Activated CD4-positive, CD25-positive, alpha-beta regulatory T cell treated with anti-CD3 and anti-CD28 coated beads, Interleukin-2, amount 50 U/mL, for 24 hours (primary cell): ENCODE measurements around the gene USP5.
"Not testable (repeated sequence)": the region's sequence is repeated elsewhere in the genome, so short reads cannot be mapped to it uniquely, and the experiment has no call there.

Experiments used
- ATAC-seq, 2 donors: fragments of 150-1000 bp; cut with Tn5 transposase; one replicate each; pipeline ENCODE4 v1.10.0; 2021; ENCODE audit warnings: mild to moderate bottlenecking in 1 of 2, moderate library complexity in 1 of 2

Gene USP5

DNA sequence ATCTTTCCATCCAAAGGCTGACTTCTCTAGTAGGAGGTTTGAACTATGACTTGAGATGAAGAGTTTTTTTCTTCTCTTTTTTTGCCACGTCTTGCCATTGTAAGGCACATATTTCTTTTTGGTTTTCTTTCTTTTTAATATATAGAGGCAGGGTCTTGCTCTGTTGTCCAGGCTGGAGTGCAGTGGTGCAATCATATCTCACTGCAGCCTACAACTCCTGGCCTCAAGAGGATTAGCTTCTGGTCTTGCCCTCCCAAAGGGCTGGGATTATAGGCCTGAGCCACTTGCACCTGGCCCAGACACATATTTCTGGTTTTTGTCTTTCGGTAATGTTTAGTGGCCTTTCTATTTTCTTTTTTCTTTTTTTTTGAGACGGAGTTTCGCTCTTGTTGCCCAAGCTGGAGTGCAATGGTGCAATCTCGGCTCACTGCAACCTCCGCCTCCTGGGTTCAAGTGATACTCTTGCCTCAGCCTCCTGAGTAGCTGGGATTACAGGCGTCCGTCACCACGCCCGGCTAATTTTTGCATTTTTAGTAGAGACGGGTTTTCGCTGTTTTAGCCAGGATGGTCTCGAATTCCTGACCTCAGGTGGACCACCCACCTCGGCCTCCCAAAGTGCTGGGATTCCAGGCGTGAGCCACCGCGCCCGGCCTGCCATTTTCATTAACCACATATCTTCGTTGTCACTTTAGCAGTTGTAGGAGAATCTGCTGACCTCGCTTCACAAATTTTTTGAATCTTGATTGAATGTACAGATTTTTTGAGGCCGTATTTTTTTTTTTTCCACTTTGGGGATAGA lies 38.0 kb downstream of the USP5 start:
- not testable (repeated sequence) for ATAC-seq

- peak; percentile 95 to 97 for ATAC-seq
Measured at GRCh38 chr12:6890789-6891645, 39.1 kb downstream of the USP5 start.

GRCh38 chr12:6891646-6892001 lies 39.7 kb downstream of the USP5 start:
- peak in 1 of 2 donors; percentile 1 for ATAC-seq

GRCh38 chr12:6892683-6893082 lies 40.7 kb downstream of the USP5 start:
- ATAC-seq, result not testable (repeated sequence)

- no peak for ATAC-seq
Measured at GRCh38 chr12:6894321-6894720, 42.4 kb downstream of the USP5 start.

DNA sequence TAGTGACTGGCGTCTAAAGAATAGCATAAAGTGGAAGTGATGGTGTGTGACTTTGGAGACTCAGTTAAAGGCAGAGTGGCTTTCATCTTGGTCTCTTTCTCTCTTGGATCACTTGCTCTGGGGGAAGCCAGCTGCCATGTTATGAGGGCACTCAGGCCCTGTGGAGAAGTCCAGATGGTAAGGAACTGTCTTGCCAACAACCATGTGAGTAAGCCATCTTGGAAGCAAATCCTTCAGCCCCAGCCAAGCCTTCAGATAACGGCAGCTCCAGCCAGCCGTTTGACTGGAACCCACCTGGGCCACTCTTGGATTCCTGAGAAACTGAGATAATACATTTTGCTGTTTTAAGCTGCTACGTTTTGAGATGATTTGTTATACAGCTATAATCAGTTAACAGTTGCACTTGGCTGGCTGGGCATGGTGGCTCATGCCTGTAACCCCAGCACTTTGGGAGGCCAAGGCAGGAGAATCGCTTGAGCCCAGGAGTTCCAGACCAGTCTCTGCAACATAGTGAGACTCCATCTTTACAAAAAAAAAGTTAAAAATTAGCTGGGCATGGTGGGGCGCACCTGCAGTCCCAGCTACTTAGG lies 45.0 kb downstream of the USP5 start:
- ATAC-seq, result no peak

DNA sequence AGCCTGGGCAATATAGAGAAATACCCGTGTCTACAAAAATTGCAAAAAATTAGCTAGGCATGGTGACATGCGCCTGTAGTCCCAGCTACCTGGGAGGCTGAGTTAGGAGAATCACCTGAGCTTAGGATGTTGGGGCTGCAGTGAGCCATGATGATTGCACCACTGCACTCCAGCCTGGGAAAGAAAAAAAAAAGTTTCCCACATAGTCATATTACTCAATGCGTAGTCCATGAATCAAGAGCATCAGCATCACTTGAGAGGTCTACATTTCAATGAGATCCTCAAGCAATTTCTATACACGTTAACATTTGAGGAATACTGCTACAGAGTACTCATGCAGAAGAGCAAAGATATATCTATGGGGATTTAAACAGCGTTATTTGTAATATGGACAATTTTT lies 47.5 kb downstream of the USP5 start:
- no peak for ATAC-seq

DNA sequence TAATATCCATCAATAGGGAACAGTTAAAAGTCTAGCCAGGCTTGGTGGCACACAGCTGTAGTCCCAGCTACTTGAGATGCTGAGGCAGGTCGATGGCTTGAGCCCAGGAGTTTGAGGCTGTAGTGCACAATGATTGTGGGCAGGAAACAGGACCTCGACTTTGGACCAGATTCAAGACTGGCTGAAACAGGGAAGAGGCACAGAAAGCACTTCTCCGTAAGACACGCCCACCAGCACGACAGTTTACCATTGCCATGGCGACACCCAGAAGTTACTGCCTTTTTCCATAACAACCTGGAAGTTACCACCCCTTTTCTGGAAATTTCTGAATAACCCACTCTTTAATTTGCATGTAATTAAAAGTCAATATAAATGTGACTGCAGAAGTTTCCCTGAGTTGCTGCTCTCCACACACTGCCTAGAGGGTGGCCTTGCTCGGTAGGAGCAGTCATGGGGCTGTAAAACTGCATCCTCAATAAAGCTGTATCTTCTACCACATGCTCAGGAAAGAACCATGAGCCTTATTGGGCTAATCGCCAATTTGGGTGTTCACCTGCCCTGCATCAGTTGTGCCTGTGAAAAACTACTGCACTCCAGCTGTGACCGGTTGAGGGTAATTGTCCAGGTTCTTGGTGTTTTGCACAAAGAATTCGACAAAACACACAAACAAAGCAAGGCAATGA lies 48.0 kb downstream of the USP5 start:
- no peak for ATAC-seq

DNA sequence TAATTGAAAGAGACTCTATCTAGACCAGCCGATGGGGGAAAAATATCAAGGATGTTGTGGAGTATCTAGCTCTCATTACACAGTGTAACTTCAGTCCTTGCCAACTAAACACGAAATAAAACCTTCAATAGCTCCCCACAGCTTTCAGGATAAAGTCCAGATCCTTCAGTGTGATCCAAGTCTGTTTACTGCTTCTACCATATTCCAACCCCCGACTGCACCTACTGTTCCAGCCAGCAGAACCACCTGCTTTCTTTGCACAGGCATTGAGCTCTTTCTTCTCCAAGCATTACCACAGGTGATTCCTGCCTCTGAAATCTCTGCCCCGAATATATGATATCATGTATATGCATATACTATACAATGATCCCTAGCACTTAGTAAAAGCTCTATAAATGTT lies 50.5 kb downstream of the USP5 start:
- no peak for ATAC-seq

GRCh38 chr12:6903722-6904121 lies 51.8 kb downstream of the USP5 start:
- ATAC-seq, result no peak

DNA sequence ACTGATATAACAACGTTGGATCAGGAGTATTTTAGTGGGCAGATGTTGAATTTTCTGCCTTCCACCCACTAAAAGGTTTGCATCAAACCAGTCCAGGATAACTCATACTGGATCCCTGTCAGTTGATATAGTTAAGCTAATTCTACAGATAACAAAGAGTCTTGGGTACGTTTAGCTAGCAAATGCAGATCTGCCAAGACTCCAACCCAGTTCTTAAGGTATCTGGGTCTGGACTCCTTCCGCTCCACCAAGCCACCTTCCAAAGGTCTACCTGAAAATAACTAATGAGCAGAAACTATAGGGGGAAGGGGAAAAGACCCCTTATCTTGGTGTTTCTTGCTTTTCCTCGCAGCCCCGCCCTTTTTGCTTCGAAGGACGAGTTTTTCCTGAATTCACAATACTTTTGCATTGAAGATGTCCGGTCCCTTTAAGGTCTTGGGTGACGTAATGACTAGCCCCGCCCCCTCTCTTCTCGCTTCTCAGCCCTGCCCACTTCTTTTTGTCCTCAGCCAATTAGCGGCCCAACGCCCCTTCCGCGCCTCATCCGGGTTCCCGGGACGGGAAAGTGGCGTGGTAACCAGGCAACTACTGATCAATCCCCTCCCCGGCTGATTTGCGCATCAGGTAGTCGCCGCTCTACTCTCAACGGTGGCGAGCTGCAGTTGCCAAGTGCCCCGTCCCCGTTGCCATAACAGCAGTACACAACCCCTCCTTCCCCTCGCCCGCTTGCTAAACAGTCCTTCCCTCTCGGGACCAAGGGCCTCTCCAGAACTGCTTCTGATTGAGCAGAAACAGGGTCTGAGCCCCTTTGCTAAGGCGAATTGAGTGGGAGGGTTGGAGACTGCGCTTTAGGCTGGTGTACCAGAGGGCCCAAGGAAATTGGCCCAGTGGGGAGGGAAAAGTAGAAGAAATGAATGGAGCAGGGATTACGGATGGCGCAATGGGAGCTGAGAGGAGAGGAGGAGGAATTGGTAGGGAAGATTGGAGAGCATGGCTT lies 52.6 kb downstream of the USP5 start, which contains the start of gene LRRC23:
Gene LRRC23, plus strand, starts transcription at position 543 of the 997 bp plus-strand sequence. CDS start 812 bp downstream, outside the sequence.
- ATAC-seq, result peak; percentile 98 to 99

- ATAC-seq, result no peak
Measured at GRCh38 chr12:6905414-6906040, 53.6 kb downstream of the USP5 start.

- not testable (repeated sequence) for ATAC-seq
Measured at GRCh38 chr12:6908141-6908540, 56.2 kb downstream of the USP5 start.

DNA sequence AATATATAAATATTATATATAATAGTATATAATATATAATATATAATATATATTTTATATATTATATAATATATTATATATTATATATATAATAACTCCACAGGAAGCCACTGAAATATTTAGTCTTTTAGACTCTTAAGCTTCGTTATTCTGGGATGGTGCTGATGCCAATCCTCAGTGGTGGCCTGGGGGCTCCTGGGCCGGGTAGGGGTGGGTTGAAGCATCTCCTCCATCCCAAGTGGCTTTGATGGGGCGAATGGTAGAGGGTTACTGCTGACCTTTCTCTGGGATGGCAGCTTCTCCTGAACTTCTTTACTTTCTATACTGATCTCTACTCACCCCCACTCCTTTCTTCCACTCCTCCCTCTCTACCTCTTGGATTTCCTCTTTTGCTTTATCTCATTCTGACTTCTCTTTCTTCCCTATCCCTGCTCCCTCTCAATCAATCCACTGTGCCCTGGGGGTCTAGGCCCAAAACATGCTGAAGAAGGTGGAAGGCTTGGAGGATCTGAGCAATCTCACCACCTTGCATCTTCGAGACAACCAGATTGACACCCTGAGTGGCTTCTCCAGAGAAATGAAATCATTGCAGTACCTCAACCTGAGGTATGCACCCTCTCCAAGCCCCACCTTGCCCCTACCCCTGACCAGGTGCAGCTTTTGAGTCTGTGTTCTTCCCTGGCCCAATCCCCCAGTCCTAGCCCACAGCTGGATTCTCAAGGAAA lies 57.6 kb downstream of the USP5 start:
- no peak for ATAC-seq

DNA sequence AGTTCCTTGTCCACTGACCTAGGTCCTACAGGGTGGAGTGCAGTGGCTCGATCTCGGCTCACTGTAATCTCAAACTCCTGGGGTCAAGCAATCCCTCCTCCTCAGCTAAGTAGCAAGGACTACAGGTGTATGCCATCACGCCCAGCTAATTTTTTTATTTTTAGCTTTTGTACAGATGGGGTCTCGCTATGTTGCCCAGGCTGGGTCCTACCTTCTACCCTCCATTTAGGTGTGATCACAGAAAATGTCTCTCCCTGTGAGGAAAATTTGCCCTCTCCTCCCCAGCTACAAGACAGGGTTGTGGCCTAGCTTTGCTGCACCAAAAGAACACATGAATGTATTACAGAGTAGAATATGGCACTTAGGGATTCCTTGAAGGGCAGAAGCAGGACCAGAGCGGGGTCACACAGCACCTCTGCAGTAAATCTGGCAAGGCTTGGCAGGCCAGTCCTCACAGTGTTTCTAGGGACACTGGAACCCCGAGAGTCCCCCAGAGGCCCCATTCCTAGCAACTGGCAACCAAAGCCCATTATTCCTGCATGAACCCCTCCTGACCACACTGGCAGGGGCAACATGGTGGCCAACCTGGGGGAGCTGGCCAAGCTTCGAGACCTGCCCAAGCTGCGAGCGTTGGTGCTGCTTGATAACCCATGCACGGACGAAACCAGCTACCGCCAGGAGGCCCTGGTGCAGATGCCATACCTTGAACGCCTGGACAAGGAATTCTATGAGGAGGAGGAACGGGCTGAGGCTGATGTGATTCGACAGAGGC lies 60.4 kb downstream of the USP5 start:
- ATAC-seq, result no peak

- peak; percentile 96 for ATAC-seq
Measured at GRCh38 chr12:6914246-6914946, 62.4 kb downstream of the USP5 start, which contains the start of gene ENO2. Gene ENO2, plus strand, starts transcription at chr12:6914580. Its CDS starts 1,253 bp downstream, at chr12:6915833.

GRCh38 chr12:6914947-6915788 lies 63.2 kb downstream of the USP5 start:
- peak in 1 of 2 donors; percentile 3 for ATAC-seq
